Measurements from ENCODE around the gene EPHB6. TPM values are rescaled to one million over a fixed set of nuclear protein-coding genes. Genes with fewer than 3 reads are reported as not detected.

EPHB6 gene
- total RNA-seq, 1 experiment from 2014 or later, result 39.2 TPM

- Histone ChIP-seq H3K4me3 (no peak overlapping the region), H3K27ac (peak overlapping the region; percentile 96), H3K4me1 (replicated peaks; ENCODE audit: insufficient read depth) (peaks cover 84% of the 10 kb centered on the region), H3K9me2 (ENCODE audit: insufficient read depth) (no peaks in the 10 kb centered on the region), H3K9me3 (ENCODE audit: insufficient read depth, low read depth) (no peaks in the 10 kb centered on the region; the same call in 1 of the 2 replicates), H3K79me2 (ENCODE audit: low read depth) (peaks cover 6% of the 10 kb centered on the region; the same call in 1 of the 2 replicates), H3K4me2 (peak overlapping the region; percentile 69), H3K36me3 (ENCODE audit: low read depth) (no peaks in the 10 kb centered on the region), H4K20me1 (ENCODE audit: insufficient read depth) (no peaks in the 10 kb centered on the region), H3F3A (ENCODE audit: insufficient read depth, low read depth) (peaks cover 82% of the 10 kb centered on the region), H3K27me3 (ENCODE audit: insufficient read depth, low read depth) (no peaks in the 10 kb centered on the region), H2AFZ (no peak overlapping the region)
- ChIA-PET CTCF (interaction anchor here (0.6 to 2.1 kb wide), 14 partner anchors 15 to 472 kb away, joined by 3 to 23 read pairs (median 4); no protein-coding TSS in a partner anchor), POLR2A (ENCODE audit: unreplicated experiment) (interaction anchor here (0.5 to 0.6 kb wide), 2 partner anchors 15 to 425 kb away, joined by 3 to 7 read pairs; no protein-coding TSS in a partner anchor)
- DNase-seq, result peak; percentile 22 to 78
- TF ChIP-seq EZH2 (IDR thresholded peaks at IDR 0.05; ENCODE audit: low read depth), result no peak
- peak; percentile 95 for TF ChIP-seq CTCF (conservative IDR thresholded peaks at IDR 0.05)
- intact Hi-C loops (cut with micrococcal nuclease; ENCODE audit: unreplicated experiment), result loop anchor here (1.0 to 10.0 kb wide), 5 partner anchors 28 to 391 kb away; no protein-coding TSS in a partner anchor
- BruUV-seq (replicated peaks), result no TSS peak
Observed at GRCh38 chr7:142811154-142811737, 43.6 kb upstream of the EPHB6 start.

- Histone ChIP-seq H3K27ac (peak overlapping the region; percentile 96), H3K36me3 (ENCODE audit: low read depth) (no peaks in the 10 kb centered on the region), H3K27me3 (ENCODE audit: insufficient read depth, low read depth) (no peaks in the 10 kb centered on the region), H3K4me2 (peak overlapping the region; percentile 59), H3K9me2 (ENCODE audit: insufficient read depth) (no peaks in the 10 kb centered on the region), H3K9me3 (ENCODE audit: insufficient read depth, low read depth) (no peaks in the 10 kb centered on the region; the same call in 1 of the 2 replicates), H3K79me2 (ENCODE audit: low read depth) (peaks cover 6% of the 10 kb centered on the region; the same call in 1 of the 2 replicates), H3K4me1 (replicated peaks; ENCODE audit: insufficient read depth) (peaks cover 71% of the 10 kb centered on the region), H4K20me1 (ENCODE audit: insufficient read depth) (no peaks in the 10 kb centered on the region), H2AFZ (no peak overlapping the region), H3F3A (ENCODE audit: insufficient read depth, low read depth) (peaks cover 69% of the 10 kb centered on the region), H3K4me3 (no peak overlapping the region; the same call in 1 of the 2 replicates)
- ChIA-PET CTCF (interaction anchor here (0.6 to 2.1 kb wide), 6 partner anchors 29 to 596 kb away, joined by 4 to 10 read pairs (median 6); partner anchors contain the start of gene EPHA1), POLR2A (ENCODE audit: unreplicated experiment) (interaction anchor here (0.6 to 1.3 kb wide), 6 partner anchors 14 to 443 kb away, joined by 3 to 11 read pairs (median 4); partner anchors contain the start of gene EPHB6)
- TSS peak; percentile 72 for BruUV-seq (replicated peaks)
- peak in 1 of 2 experiments; percentile 71 for DNase-seq
- no peak for TF ChIP-seq CTCF (conservative IDR thresholded peaks at IDR 0.05)
- no peak for TF ChIP-seq EZH2 (IDR thresholded peaks at IDR 0.05; ENCODE audit: low read depth)
- intact Hi-C loops (cut with micrococcal nuclease; ENCODE audit: unreplicated experiment), result loop anchor here (1.0 to 10.0 kb wide), 4 partner anchors 42 to 436 kb away; no protein-coding TSS in a partner anchor
Observed at GRCh38 chr7:142812437-142813215, 42.2 kb upstream of the EPHB6 start.

GRCh38 chr7:142813226-142813625, 41.6 kb upstream of the EPHB6 start:
- H4K20me1 ChIP-seq (ENCODE audit: insufficient read depth), result no peaks in the 10 kb centered on the region
- no peaks in the 10 kb centered on the region for H3K36me3 ChIP-seq (ENCODE audit: low read depth)
- H3K9me2 ChIP-seq (ENCODE audit: insufficient read depth), result no peaks in the 10 kb centered on the region
- intact Hi-C loops (cut with micrococcal nuclease; ENCODE audit: unreplicated experiment), result loop anchor here (1.0 to 10.0 kb wide), 4 partner anchors 41 to 437 kb away; no protein-coding TSS in a partner anchor
- H3K27me3 ChIP-seq (ENCODE audit: insufficient read depth, low read depth), result no peaks in the 10 kb centered on the region
- POLR2A ChIA-PET (ENCODE audit: unreplicated experiment), result interaction anchor here (0.6 to 1.3 kb wide), 7 partner anchors 15 to 443 kb away, joined by 3 to 11 read pairs (median 3); partner anchors contain the start of gene EPHB6
- peaks cover 63% of the 10 kb centered on the region for H3F3A ChIP-seq (ENCODE audit: insufficient read depth, low read depth)
- H3K4me1 ChIP-seq (replicated peaks; ENCODE audit: insufficient read depth), result peaks cover 65% of the 10 kb centered on the region
- H2AFZ ChIP-seq, result no peak overlapping the region
- peak overlapping the region; percentile 79 for H3K4me2 ChIP-seq
- TF ChIP-seq EZH2 (IDR thresholded peaks at IDR 0.05; ENCODE audit: low read depth) (no peak), CTCF (conservative IDR thresholded peaks at IDR 0.05) (no peak)
- no TSS peak for BruUV-seq (replicated peaks)
- no peak overlapping the region; the same call in 1 of the 2 replicates for H3K4me3 ChIP-seq
- peaks cover 6% of the 10 kb centered on the region; the same call in 1 of the 2 replicates for H3K79me2 ChIP-seq (ENCODE audit: low read depth)
- CTCF ChIA-PET, result interaction anchor here (0.6 to 2.1 kb wide), 7 partner anchors 30 to 595 kb away, joined by 3 to 10 read pairs (median 6); partner anchors contain the start of gene EPHA1
- H3K9me3 ChIP-seq (ENCODE audit: insufficient read depth, low read depth), result no peaks in the 10 kb centered on the region; the same call in 1 of the 2 replicates
- peak; percentile 85 to 100 for DNase-seq
- peak overlapping the region; percentile 96 for H3K27ac ChIP-seq

Measured in PC-9 (cell line).